K562 (cell line): ENCODE data around the gene KRTAP10-6. TPM values are rescaled to one million over a fixed set of nuclear protein-coding genes. Genes with fewer than 3 reads are reported as not detected.

Source experiments
- ARID3A ChIP-seq: IDR thresholded peaks from 2 replicates; pipeline ENCODE4 v1.6.1; 2012; ENCODE audit warnings: low read depth, low read length, improper control_type of control experiment, borderline replicate concordance
- EWSR1 ChIP-seq: fragments of 450-650 bp; IDR thresholded peaks from 2 replicates; pipeline ENCODE4 v1.6.1; 2018; ENCODE audit warnings: borderline replicate concordance, mild to moderate bottlenecking, low read depth, moderate library complexity; ENCODE audit not compliant: partially characterized antibody
- NR2C2 ChIP-seq, 2 experiments: fragments of 200-800 bp in 1 of 2; sonication (Bioruptor generic) in 1 of 2; sonication (generic) in 1 of 2; formaldehyde crosslinking in 1 of 2; IDR thresholded peaks; 2 replicates each; pipeline versions ENCODE4 v1.6.1 to v1.8.0; 2016 to 2022; ENCODE audit warnings: mild to moderate bottlenecking in 1 of 2, missing compliant biosample characterization in 1 of 2, missing genetic modification characterization in 1 of 2, missing genetic modification reagents in 1 of 2
- NR4A1 ChIP-seq, 2 experiments: fragments of 250-450 bp in 1 of 2; fragments of 450-650 bp in 1 of 2; sonication (Bioruptor Pico) in 1 of 2; IDR thresholded peaks; 2 replicates each; pipeline versions ENCODE4 v1.4.0 to v1.6.1; 2016 to 2020; ENCODE audit warnings: mild to moderate bottlenecking in 2 of 2, missing compliant biosample characterization in 1 of 2, missing genetic modification characterization in 1 of 2, moderate library complexity in 1 of 2
- SMARCC2 ChIP-seq: fragments of 450-650 bp; IDR thresholded peaks from 2 replicates; pipeline ENCODE4 v1.6.1; 2017; ENCODE audit warnings: antibody characterized with exemption, moderate library complexity, mild to moderate bottlenecking, low read depth
- ZKSCAN8 ChIP-seq: fragments of 200-800 bp; sonication (Bioruptor generic); IDR thresholded peaks from 2 replicates; pipeline ENCODE4 v1.6.1; 2016; ENCODE audit warnings: missing genetic modification characterization, missing compliant biosample characterization
- ZNF280A ChIP-seq: fragments of 450-650 bp; IDR thresholded peaks from 2 replicates; pipeline ENCODE4 v1.6.1; 2018; ENCODE audit warnings: mild to moderate bottlenecking, low read depth; ENCODE audit not compliant: partially characterized antibody
- polyA plus RNA-seq, 8 experiments: library from polyadenylated mRNA; depleted of rRNA in 4 of 8; stranded (reverse) in 5 of 8; unstranded in 3 of 8; fragments of >200 nt; fragmentation: Nextera tagmentation in 2 of 8; fragmentation: Illumina TruSeq in 1 of 8; extraction: Ambion mirVana in 2 of 8; extraction: Trizol in 1 of 8; gene quantifications; 2 replicates each; pipeline versions ENCODE4 v1.2.1 to v1.2.3, GENCODE V29; 2011 to 2014; ENCODE audit warnings: inconsistent platforms in 1 of 8, missing spikeins in 1 of 8
- total RNA-seq, 7 experiments: library from RNA; depleted of rRNA in 6 of 7; stranded (reverse); fragments of >200 nt in 6 of 7; fragmentation: Illumina TruSeq in 2 of 7; extraction: Trizol in 2 of 7; gene quantifications; 2 replicates each; pipeline versions ENCODE4 v1.2.1 to v1.2.3, GENCODE V29; 2011 to 2021; ENCODE audit warnings: low replicate concordance in 1 of 7
- TF ChIP-seq, protein P1 (sequence below), 2 experiments: fragments of 450-650 bp in 1 of 2; sonication (generic) in 1 of 2; formaldehyde crosslinking in 1 of 2; IDR thresholded peaks; 2 replicates each; pipeline versions ENCODE4 v1.7.1 to v1.9.0; 2016 to 2022; ENCODE audit warnings: inconsistent platforms in 1 of 2, mild to moderate bottlenecking in 1 of 2, missing genetic modification reagents in 1 of 2
- TF ChIP-seq, protein P2 (sequence below): fragments of 250-450 bp; sonication (Bioruptor Pico); IDR thresholded peaks from 2 replicates; pipeline ENCODE4 v1.8.0; 2021; ENCODE audit warnings: moderate library complexity, mild to moderate bottlenecking, inconsistent platforms

Gene KRTAP10-6
- total and polyA plus RNA-seq, 9 of the 15 experiments (the other 6 are each of a cell fraction or from before 2014, with no cell fraction given), result not detected

- TF ChIP-seq, protein P1, sequence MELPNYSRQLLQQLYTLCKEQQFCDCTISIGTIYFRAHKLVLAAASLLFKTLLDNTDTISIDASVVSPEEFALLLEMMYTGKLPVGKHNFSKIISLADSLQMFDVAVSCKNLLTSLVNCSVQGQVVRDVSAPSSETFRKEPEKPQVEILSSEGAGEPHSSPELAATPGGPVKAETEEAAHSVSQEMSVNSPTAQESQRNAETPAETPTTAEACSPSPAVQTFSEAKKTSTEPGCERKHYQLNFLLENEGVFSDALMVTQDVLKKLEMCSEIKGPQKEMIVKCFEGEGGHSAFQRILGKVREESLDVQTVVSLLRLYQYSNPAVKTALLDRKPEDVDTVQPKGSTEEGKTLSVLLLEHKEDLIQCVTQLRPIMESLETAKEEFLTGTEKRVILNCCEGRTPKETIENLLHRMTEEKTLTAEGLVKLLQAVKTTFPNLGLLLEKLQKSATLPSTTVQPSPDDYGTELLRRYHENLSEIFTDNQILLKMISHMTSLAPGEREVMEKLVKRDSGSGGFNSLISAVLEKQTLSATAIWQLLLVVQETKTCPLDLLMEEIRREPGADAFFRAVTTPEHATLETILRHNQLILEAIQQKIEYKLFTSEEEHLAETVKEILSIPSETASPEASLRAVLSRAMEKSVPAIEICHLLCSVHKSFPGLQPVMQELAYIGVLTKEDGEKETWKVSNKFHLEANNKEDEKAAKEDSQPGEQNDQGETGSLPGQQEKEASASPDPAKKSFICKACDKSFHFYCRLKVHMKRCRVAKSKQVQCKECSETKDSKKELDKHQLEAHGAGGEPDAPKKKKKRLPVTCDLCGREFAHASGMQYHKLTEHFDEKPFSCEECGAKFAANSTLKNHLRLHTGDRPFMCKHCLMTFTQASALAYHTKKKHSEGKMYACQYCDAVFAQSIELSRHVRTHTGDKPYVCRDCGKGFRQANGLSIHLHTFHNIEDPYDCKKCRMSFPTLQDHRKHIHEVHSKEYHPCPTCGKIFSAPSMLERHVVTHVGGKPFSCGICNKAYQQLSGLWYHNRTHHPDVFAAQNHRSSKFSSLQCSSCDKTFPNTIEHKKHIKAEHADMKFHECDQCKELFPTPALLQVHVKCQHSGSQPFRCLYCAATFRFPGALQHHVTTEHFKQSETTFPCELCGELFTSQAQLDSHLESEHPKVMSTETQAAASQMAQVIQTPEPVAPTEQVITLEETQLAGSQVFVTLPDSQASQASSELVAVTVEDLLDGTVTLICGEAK (IDR thresholded peaks at IDR 0.05), result no peak
- TF ChIP-seq, protein P1 (CRISPR knock-in tag; IDR thresholded peaks at IDR 0.05), result no peak
- TF ChIP-seq, protein P2, sequence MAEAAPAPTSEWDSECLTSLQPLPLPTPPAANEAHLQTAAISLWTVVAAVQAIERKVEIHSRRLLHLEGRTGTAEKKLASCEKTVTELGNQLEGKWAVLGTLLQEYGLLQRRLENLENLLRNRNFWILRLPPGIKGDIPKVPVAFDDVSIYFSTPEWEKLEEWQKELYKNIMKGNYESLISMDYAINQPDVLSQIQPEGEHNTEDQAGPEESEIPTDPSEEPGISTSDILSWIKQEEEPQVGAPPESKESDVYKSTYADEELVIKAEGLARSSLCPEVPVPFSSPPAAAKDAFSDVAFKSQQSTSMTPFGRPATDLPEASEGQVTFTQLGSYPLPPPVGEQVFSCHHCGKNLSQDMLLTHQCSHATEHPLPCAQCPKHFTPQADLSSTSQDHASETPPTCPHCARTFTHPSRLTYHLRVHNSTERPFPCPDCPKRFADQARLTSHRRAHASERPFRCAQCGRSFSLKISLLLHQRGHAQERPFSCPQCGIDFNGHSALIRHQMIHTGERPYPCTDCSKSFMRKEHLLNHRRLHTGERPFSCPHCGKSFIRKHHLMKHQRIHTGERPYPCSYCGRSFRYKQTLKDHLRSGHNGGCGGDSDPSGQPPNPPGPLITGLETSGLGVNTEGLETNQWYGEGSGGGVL, result no peak
- no peak for TF ChIP-seq EWSR1
- TF ChIP-seq ZKSCAN8 (CRISPR knock-in tag), result peak; percentile 86
- TF ChIP-seq SMARCC2, result peak; percentile 87
- TF ChIP-seq NR2C2 (CRISPR knock-in tag; IDR thresholded peaks at IDR 0.05), result no peak
- TF ChIP-seq NR2C2 (tag; IDR thresholded peaks at IDR 0.05), result peak; percentile 81
- no peak for TF ChIP-seq ZNF280A
- 0 out of 2 replicates have a peak, but pooled peaks have one; percentile 52 for TF ChIP-seq ARID3A
- no peak for TF ChIP-seq NR4A1 (CRISPR knock-in tag; IDR thresholded peaks at IDR 0.05)
- TF ChIP-seq NR4A1 (tag; IDR thresholded peaks at IDR 0.05), result peak; percentile 98
Observed at GRCh38 chr21:44593598-44594405, 1.5 kb upstream of the KRTAP10-6 start (continued).
